ENCODE measurements around the gene MFSD8. TPM values are rescaled to one million over a fixed set of nuclear protein-coding genes. Genes with fewer than 3 reads are reported as not detected.
A peak's percentile ranks its signal among the peaks of the same experiment; 100 is the strongest.

Gene MFSD8
- total and polyA plus RNA-seq, 2 of the 8 experiments (the other 6 are each of a cell fraction or from before 2014, with no cell fraction given) = 9.2 to 15.8 TPM

DNA sequence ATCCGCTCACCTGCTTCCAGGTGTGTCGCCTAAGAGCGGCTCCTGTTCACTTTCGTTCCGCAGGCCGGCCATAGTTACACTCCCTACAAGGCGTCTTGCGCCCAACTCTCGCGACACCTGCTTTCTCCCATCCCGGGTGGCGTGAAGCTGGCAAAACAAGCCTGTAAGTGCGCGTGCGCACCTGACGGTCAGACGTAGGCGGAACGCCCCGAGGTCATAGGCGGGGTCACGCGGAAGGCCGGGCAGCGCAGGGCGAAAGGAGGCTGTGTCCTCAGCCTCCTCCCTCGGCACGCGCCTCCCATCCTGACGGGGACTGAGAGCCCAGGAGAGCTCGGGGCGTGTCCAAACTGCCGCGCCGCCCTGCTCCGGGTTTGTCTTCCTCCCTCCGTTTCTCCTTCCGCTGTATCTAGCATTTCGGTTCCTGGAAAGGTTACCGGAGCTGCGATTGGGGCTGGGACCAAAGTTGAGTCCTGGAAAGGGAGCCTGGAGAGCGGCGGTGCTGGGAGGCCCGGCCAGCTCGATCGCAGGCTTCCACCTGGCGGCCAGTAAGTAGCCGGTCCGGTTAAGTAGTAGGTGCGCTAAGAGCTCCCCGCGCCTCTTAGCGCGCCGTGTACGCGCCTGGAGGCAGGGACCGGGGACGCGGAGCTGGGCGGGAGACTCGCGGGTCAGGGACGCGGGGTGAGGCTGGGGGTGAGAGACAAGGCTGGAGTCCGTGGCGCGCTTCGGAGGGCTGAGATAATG is at the start of gene MFSD8, which contains the start of gene ABHD18 (continued):
- TF ChIP-seq SP1 (IDR thresholded peaks at IDR 0.05; ENCODE audit: low read depth, low read length) (peak; percentile 49; the same call in 1 of the 2 replicates), POLR2A (IDR thresholded peaks at IDR 0.05; ENCODE audit: control extremely low read depth in 1 of 2, low read depth in 2 of 2, low read length in 2 of 2) (peak in 1 of 2 experiments; percentile 69; a peak in 2 of 3 replicates), KDM4A (IDR thresholded peaks at IDR 0.05; ENCODE audit: low read depth, low read length, severe bottlenecking) (peak; percentile 28), JUN (IDR thresholded peaks at IDR 0.05; ENCODE audit: low read depth, low read length) (no peak), CTBP2 (IDR thresholded peaks at IDR 0.05; ENCODE audit: borderline replicate concordance, insufficient read depth, insufficient read length, low read length) (no peak), EGR1 (IDR thresholded peaks at IDR 0.05; ENCODE audit: borderline replicate concordance, low read depth, low read length) (no peak), KDM5A (IDR thresholded peaks at IDR 0.05; ENCODE audit: low read length) (peak; percentile 83), CREB1 (IDR thresholded peaks at IDR 0.05) (peak; percentile 75), RBBP5 (IDR thresholded peaks at IDR 0.05; ENCODE audit: borderline replicate concordance, low read depth, low read length) (0 out of 2 replicates have a peak, but pooled peaks have one; percentile 90), EP300 (IDR thresholded peaks at IDR 0.05; ENCODE audit: borderline replicate concordance in 1 of 2, low read depth in 2 of 2, low read length in 2 of 2) (peak in 1 of 2 experiments; percentile 54; a peak in 1 of 3 replicates), TAF7 (optimal IDR thresholded peaks at IDR 0.05; ENCODE audit: borderline replicate concordance, low read depth, low read length) (peak; percentile 92), HDAC2 (IDR thresholded peaks at IDR 0.05; ENCODE audit: borderline replicate concordance in 1 of 2, low read depth in 2 of 2, low read length in 2 of 2) (0 out of 4 replicates have a peak, but pooled peaks of 1 of the 2 experiments have one; percentile 61), CHD2 (IDR thresholded peaks at IDR 0.05; ENCODE audit: low read length) (peak; percentile 96), TAF1 (IDR thresholded peaks at IDR 0.05; ENCODE audit: low read depth, low read length) (peak; percentile 72), TBP (IDR thresholded peaks at IDR 0.05; ENCODE audit: low read depth, low read length) (no peak; the same call in 1 of the 2 replicates), PHF8 (conservative IDR thresholded peaks at IDR 0.05; ENCODE audit: low read depth, low read length) (peak; percentile 91), CHD1 (IDR thresholded peaks at IDR 0.05; ENCODE audit: low read depth, low read length) (no peak), BRCA1 (IDR thresholded peaks at IDR 0.05; ENCODE audit: low read depth, low read length) (peak; percentile 86)
- TF ChIP-seq, protein P1, sequence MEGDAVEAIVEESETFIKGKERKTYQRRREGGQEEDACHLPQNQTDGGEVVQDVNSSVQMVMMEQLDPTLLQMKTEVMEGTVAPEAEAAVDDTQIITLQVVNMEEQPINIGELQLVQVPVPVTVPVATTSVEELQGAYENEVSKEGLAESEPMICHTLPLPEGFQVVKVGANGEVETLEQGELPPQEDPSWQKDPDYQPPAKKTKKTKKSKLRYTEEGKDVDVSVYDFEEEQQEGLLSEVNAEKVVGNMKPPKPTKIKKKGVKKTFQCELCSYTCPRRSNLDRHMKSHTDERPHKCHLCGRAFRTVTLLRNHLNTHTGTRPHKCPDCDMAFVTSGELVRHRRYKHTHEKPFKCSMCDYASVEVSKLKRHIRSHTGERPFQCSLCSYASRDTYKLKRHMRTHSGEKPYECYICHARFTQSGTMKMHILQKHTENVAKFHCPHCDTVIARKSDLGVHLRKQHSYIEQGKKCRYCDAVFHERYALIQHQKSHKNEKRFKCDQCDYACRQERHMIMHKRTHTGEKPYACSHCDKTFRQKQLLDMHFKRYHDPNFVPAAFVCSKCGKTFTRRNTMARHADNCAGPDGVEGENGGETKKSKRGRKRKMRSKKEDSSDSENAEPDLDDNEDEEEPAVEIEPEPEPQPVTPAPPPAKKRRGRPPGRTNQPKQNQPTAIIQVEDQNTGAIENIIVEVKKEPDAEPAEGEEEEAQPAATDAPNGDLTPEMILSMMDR (IDR thresholded peaks at IDR 0.05; ENCODE audit: control extremely low read depth in 1 of 3, insufficient read depth in 1 of 3, low read depth in 1 of 3, low read length in 3 of 3) = peak; percentile 43 to 60 (median 49)
- TF ChIP-seq, protein P2, sequence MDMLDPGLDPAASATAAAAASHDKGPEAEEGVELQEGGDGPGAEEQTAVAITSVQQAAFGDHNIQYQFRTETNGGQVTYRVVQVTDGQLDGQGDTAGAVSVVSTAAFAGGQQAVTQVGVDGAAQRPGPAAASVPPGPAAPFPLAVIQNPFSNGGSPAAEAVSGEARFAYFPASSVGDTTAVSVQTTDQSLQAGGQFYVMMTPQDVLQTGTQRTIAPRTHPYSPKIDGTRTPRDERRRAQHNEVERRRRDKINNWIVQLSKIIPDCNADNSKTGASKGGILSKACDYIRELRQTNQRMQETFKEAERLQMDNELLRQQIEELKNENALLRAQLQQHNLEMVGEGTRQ (IDR thresholded peaks at IDR 0.05; ENCODE audit: low read length) = no peak; the same call in 1 of the 2 replicates

Data from H1 (cell line).